Fibroblast of gingiva (primary cell): ENCODE measurements around the gene TTC39B.
"Not testable (repeated sequence)": the region's sequence is repeated elsewhere in the genome, so short reads cannot be mapped to it uniquely, and the experiment has no call there.

Experiments
- DNase-seq: peaks from one replicate; pipeline ENCODE4 v3.0.0-alpha.2; 2011; ENCODE audit warnings: low read depth

The TTC39B gene

DNA sequence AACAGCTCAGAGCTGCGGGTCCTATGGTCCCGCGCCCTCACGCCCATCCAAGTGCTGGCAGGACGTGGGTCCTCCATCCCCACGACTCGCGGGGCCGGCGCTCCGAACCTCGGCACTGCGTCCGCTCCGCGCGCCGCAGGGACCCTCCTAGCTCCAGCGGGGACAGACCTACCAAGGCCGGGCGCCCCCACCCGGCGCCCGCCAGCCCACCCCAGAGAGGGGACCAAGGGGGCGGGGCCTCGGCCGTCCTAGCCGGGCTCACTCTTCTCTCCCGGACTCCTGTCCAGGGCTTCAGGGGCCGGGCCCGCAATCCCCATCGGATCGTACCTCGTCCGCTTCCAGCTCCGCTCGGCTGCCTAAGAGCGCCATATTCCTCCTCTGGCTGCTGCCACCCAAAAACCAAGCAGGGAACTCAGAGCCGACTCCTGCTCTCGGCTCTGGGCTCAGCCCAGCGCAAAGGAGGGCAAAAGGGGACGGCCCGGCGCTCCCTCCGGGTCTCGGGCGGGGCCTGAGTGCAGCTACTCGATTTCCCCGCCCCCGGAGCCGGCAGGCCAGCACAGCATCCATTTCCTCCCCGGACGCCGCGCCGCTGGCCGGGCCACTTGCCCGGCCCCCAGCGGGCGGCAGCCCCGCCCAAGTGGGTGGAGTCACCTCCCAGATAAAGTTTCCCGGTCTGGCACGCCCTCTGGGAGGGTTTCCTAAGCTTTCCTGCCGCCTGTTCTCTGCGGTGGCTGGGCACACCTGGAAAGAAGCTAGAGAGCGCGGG is at the start of gene TTC39B:
Gene TTC39B (minus strand): TSS at position 460 of the 766 bp plus-strand sequence. CDS start 91 bp downstream, at position 369.
- DNase-seq: peak; percentile 92

DNA sequence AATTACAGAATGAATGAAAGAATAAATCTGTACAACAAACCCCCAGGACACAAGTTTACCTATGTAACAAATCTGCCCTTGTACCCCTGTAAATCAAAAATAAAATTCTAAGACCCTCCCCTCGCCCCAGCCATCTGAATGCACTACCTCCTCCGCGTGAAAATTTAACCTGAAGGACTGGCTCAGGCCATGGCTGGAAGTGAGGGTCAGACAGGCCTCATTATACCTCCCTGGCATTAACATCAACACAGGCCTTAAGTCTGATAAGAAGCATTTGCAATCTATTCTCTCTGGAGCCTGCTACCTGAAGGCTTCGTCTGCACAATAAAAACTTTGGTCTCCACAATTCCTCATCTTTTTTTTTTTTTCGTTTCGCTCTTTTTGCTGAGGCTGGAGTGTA is 48.7 kb upstream of the TTC39B start:
- no peak for DNase-seq

DNA sequence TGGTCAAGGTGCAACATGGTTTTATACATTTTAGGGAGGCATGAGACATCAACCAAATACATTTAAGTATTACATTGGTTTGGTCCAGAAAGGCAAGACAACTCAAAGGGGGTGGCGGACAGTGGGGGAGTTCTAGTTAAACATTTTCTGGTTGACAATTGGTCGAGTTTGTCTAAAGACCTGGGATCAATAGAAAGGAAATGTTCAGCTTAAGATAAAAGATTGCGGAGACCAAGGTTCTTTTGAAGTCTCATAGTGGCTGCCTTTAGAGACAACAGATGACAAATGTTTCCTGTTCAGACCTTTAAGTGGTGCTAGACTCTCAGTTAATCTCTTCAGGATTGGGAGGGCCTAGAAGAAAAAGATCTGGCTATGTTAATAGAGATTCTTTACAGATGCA is 47.7 kb upstream of the TTC39B start:
- DNase-seq: no peak

- DNase-seq: no peak
Observed at GRCh38 chr9:15353892-15354291, 46.9 kb upstream of the TTC39B start.

DNA sequence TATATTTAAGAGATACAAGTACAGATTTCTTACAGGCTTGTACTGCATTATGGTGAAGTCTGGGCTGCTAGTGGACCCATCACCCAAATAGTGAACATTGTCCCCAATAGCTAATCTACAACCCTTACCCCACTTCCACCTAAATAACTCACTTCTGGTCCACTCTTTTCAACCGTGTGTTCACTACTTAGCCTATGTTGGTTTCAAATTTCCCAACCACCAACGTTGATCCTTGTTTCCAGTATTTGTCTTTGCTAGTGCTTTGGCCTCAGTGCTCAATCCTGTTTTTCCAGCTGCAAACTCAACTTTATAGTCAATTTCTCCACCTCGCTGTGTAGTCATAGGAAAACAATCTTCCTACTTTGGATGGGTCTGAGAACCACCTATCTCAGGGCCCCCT is 45.3 kb upstream of the TTC39B start:
- DNase-seq: no peak

DNA sequence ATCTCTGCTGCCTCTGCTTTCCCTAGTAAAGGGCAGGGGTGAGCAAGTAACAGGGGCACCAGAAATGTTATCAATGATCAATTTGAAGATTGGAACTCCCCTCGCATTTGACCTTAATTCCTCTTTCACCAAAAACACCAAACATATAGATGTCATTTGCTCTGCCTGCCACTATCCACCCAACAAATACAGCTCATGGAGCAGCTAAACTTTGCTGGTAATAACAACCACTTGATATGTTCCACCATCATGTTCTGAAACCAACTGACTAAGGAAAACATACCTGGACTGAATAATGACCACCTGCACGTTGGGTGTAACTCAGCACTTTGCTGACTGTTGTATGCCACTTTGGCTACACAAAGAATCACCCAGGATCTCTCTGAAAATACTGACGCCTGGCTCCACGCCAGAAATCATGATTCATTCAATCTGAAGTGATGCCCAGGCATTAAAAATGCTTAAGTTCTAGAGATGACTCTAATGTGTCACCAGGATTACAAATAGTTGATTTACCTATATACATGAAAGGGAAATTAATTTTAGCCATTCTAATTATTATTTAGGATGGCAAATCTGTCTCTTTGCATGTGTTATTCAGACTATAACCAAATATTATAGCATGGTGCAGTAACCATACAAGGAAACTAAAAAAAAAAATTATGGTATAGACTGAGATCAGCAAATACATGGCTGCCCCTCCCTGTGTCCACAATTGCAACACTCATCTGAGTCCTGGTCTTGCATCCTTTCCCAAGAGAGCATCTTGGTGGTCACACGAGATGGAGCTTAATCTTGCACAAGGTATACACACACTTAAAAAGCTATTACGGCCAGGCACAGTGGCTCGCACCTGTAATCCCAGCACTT is 43.1 kb upstream of the TTC39B start:
- peak; percentile 20 for DNase-seq

DNA sequence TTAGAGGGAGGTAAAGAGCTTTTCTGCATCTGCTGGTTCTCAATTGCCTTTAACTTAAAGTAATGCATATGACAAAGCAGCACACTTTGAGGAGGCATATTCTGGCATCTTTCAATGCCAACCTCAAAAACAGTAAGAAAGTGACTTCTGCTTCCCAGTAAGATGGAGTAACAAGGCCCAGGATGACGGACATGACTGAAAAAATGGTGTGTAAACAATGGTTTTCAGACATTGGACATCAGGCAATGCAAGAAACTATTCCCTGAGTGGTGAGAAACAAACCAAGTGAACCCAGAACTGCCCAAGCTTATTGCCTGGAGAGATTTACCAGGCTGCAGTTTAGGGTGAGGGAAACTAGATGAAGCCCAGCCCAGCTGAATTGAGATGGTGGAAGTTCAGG is 39.8 kb upstream of the TTC39B start:
- DNase-seq: no peak

GRCh38 chr9:15344191-15344590 is 37.2 kb upstream of the TTC39B start:
- DNase-seq: no peak

DNA sequence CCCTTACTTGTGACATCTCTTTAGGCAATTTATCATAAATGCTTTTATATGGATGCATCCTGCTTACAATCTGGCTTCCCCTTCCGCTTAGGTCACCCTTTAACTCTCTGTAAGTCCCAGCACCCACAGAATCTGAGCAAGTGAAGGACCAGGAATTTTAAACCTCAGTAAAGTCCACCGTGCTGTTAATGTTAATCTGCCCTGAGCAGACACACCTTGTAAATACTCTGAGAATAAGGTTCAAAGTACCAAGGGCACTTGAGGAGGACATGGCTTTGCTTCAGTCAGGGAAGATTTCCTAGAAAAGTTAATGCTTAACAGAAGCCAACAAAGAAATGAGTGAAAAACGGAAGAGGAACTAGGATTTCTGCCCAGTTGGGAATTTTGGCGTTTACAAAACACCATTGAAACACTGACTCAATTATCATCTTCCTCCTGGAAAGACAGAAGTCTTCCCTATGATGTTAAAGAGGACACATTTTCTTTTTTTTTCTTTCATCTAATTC is 26.4 kb upstream of the TTC39B start:
- no peak for DNase-seq

- peak; percentile 11 for DNase-seq
Observed at GRCh38 chr9:15332939-15333338, 25.9 kb upstream of the TTC39B start.

GRCh38 chr9:15329539-15330109 is 22.6 kb upstream of the TTC39B start:
- no peak for DNase-seq

- DNase-seq: no peak
Observed at GRCh38 chr9:15328946-15329345, 21.9 kb upstream of the TTC39B start.

- not testable (repeated sequence) for DNase-seq
Observed at GRCh38 chr9:15322695-15323094, 15.7 kb upstream of the TTC39B start.

- not testable (repeated sequence) for DNase-seq
Observed at GRCh38 chr9:15319661-15320060, 12.6 kb upstream of the TTC39B start.

- DNase-seq: no peak
Observed at GRCh38 chr9:15317836-15318235, 10.8 kb upstream of the TTC39B start.

GRCh38 chr9:15311607-15312006 is 4.6 kb upstream of the TTC39B start:
- DNase-seq: peak; percentile 30

DNA sequence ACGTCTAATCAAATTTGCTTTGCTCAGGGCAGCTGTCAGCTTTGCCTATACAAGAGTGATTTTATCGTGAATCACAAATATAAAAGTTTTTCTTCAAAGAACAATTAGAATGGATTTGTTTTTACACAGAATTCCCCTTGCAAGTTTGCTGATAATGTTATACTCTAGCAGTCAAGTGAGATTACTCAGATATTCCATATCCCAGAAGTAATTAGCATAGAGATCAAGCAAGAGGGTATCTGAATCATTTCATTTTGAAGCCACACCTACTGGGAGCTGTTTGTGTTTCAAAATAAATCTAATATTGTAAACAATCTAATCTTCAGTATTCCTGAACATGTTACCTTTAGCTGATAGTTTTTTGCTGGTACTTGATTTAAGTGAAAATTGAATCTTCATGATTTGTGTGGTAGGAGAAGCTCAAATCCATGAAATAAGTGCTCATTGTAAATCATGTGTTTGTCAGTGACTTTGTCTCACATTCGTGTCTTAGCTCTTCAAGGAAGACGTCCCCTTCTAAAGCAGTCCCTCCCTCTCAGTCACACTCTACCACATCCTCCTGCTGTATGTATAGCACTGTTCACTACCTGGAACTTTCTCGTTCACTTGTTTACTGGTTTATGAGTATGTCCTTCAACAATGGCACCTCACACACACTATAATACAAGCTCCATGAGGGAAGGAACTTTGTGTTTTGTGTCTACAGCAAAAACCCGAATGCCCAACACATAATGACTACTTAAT is 3.3 kb upstream of the TTC39B start:
- no peak for DNase-seq

- DNase-seq: peak; percentile 84
Observed at GRCh38 chr9:15308511-15308910, 1.5 kb upstream of the TTC39B start.

DNA sequence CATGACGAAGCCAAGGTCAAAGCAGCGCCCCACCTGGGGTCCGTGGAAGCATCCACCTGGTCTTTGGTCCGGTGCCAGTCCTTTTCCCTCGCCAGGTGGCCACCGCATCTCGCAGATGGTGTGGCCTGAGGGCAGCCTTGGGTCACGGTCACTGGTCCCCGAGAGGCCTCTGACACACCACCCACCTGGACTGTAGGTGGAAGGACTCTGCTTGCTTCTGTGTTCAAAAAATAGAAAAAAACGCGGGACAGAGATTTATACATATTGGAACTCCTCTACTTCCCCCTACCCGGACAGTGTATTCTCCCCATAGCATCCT is 466 bp upstream of the TTC39B start:
- no peak for DNase-seq

GRCh38 chr9:15306068-15306756 is 804 bp downstream of the TTC39B start:
- peak; percentile 65 for DNase-seq

DNA sequence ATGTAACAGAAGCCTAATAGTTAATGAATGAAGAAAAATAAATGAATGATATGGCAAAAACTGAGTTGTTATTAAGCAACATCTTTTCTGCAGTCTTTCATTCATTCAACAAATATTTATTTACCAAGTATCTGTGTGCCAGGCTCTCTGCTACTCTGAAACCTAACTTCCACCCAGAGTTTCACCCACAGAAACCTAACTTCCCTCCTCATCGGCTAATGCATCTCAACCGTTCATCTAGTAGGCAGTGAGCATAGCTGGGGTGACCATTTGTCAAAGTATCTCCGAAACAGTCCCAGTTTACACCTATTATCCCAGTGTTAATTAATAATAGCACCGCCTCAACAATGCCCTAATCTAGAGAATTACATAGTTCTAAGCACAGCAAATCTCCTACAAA is 1.5 kb downstream of the TTC39B start:
- no peak for DNase-seq

GRCh38 chr9:15304632-15305031 is 2.4 kb downstream of the TTC39B start:
- no peak for DNase-seq
